OCI-LY1 (cell line): ENCODE results near the gene PASK.

Source experiments
- H2AFZ ChIP-seq: fragments of 200-600 bp; sonication (generic), shearing (Covaris generic); 2 replicates; pipeline ENCODE4 v1.6.0; 2014; ENCODE audit warnings: antibody characterized with exemption, mild to moderate bottlenecking, low read length
- H3F3A ChIP-seq: fragments of 200-600 bp; sonication (generic), shearing (Covaris generic); 2 replicates; pipeline ENCODE4 v1.6.0; 2014; ENCODE audit warnings: mild to moderate bottlenecking, antibody characterized with exemption, low read length, moderate library complexity; ENCODE audit not compliant: insufficient read depth
- H3K27ac ChIP-seq: fragments of 200-600 bp; sonication (generic); 2 replicates; pipeline ENCODE4 v1.5.1; 2014; ENCODE audit warnings: low read length, mixed run types, mild to moderate bottlenecking, low read depth; ENCODE audit not compliant: poor library complexity, severe bottlenecking
- H3K27me3 ChIP-seq: fragments of 200-600 bp; sonication (generic); 2 replicates; pipeline ENCODE4 v1.6.0; 2014; ENCODE audit warnings: antibody characterized with exemption, mild to moderate bottlenecking, low read length, moderate library complexity; ENCODE audit not compliant: insufficient read depth
- H3K36me3 ChIP-seq: fragments of 200-600 bp; sonication (generic); 2 replicates; pipeline ENCODE4 v1.6.1; 2014; ENCODE audit warnings: mild to moderate bottlenecking, antibody characterized with exemption, low read length, moderate library complexity, mixed read lengths; ENCODE audit not compliant: insufficient read depth
- H3K4me1 ChIP-seq: fragments of 200-600 bp; sonication (generic); 2 replicates; pipeline ENCODE4 v1.5.1; 2014; ENCODE audit warnings: mild to moderate bottlenecking, low read length, moderate library complexity; ENCODE audit not compliant: insufficient read depth, severe bottlenecking
- H3K4me2 ChIP-seq: fragments of 200-600 bp; sonication (generic), shearing (Covaris generic); 2 replicates; pipeline ENCODE4 v1.6.1; 2014; ENCODE audit warnings: low read length
- H3K4me3 ChIP-seq: fragments of 200-600 bp; sonication (generic); 2 replicates; pipeline ENCODE4 v1.5.1; 2014; ENCODE audit warnings: low read length, low read depth, mild to moderate bottlenecking, mixed read lengths; ENCODE audit not compliant: poor library complexity, severe bottlenecking
- H3K79me2 ChIP-seq: fragments of 200-600 bp; shearing (Covaris generic); 2 replicates; pipeline ENCODE4 v1.6.1; 2016; ENCODE audit warnings: mixed run types, low read length, mixed read lengths; ENCODE audit not compliant: insufficient read depth
- H3K9ac ChIP-seq: fragments of 200-600 bp; sonication (generic), shearing (Covaris generic); 2 replicates; pipeline ENCODE4 v1.6.1; 2014; ENCODE audit warnings: mild to moderate bottlenecking, low read length, mixed read lengths
- H3K9me2 ChIP-seq: fragments of 200-600 bp; sonication (generic), shearing (Covaris generic); 2 replicates; pipeline ENCODE4 v1.6.1; 2014; ENCODE audit warnings: low read depth, mild to moderate bottlenecking, low read length, mixed read lengths
- H3K9me3 ChIP-seq: fragments of 200-600 bp; shearing (Covaris generic); 2 replicates; pipeline ENCODE4 v1.6.1; 2014; ENCODE audit warnings: low read length, mixed read lengths
- H4K20me1 ChIP-seq: fragments of 200-600 bp; sonication (generic), shearing (Covaris generic); 2 replicates; pipeline ENCODE4 v1.6.0; 2016; ENCODE audit warnings: mild to moderate bottlenecking, low read length; ENCODE audit not compliant: insufficient read depth
- EZH2 ChIP-seq: fragments of 200-600 bp; sonication (generic), shearing (Covaris generic); IDR thresholded peaks from 2 replicates; pipeline ENCODE4 v1.8.0; 2017; ENCODE audit warnings: borderline replicate concordance, mixed run types, mild to moderate bottlenecking, antibody characterized with exemption, low read length, moderate library complexity, mixed read lengths
- TF ChIP-seq, protein P1 (sequence below): fragments of 200-600 bp; sonication (generic), shearing (Covaris generic); IDR thresholded peaks from 2 replicates; pipeline ENCODE4 v1.5.1; 2017; ENCODE audit warnings: mild to moderate bottlenecking, antibody characterized with exemption, low read length, moderate library complexity, mixed read lengths

Gene PASK

DNA sequence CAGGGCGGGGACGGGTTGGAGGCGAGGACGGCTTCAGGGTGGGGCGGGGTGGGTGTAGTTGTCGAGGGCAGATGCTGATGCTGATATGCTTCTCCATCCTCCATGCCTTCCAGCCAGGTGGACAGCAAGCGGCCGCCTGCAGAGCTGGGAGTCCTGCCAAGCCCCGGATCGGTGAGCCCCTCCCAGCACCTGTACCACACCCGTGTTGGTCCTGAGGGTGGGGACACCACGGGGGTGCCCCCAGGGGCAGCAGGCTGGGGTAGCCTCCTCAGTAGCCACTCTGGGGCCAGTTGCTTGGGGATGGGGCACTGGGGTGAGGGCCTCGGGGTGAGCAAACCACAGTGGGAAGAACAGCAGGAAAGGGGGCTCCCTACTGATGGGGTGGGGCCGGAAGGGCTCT is 41.8 kb upstream of the PASK start:
- Histone ChIP-seq H3K36me3 (no peaks in the 10 kb centered on the region), H2AFZ (no peak overlapping the region), H3K4me1 (peaks cover 10% of the 10 kb centered on the region), H3K4me2 (no peak overlapping the region), H3K79me2 (no peaks in the 10 kb centered on the region), H3K9ac (no peak overlapping the region), H3K27me3 (peaks cover 8% of the 10 kb centered on the region; the same call in 1 of the 2 replicates), H3K4me3 (no peak overlapping the region), H3K9me3 (no peaks in the 10 kb centered on the region), H3K27ac (no peak overlapping the region), H4K20me1 (no peaks in the 10 kb centered on the region), H3F3A (no peaks in the 10 kb centered on the region), H3K9me2 (no peaks in the 10 kb centered on the region)
- TF ChIP-seq EZH2, result no peak
- TF ChIP-seq, protein P1, sequence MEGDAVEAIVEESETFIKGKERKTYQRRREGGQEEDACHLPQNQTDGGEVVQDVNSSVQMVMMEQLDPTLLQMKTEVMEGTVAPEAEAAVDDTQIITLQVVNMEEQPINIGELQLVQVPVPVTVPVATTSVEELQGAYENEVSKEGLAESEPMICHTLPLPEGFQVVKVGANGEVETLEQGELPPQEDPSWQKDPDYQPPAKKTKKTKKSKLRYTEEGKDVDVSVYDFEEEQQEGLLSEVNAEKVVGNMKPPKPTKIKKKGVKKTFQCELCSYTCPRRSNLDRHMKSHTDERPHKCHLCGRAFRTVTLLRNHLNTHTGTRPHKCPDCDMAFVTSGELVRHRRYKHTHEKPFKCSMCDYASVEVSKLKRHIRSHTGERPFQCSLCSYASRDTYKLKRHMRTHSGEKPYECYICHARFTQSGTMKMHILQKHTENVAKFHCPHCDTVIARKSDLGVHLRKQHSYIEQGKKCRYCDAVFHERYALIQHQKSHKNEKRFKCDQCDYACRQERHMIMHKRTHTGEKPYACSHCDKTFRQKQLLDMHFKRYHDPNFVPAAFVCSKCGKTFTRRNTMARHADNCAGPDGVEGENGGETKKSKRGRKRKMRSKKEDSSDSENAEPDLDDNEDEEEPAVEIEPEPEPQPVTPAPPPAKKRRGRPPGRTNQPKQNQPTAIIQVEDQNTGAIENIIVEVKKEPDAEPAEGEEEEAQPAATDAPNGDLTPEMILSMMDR, result no peak

DNA sequence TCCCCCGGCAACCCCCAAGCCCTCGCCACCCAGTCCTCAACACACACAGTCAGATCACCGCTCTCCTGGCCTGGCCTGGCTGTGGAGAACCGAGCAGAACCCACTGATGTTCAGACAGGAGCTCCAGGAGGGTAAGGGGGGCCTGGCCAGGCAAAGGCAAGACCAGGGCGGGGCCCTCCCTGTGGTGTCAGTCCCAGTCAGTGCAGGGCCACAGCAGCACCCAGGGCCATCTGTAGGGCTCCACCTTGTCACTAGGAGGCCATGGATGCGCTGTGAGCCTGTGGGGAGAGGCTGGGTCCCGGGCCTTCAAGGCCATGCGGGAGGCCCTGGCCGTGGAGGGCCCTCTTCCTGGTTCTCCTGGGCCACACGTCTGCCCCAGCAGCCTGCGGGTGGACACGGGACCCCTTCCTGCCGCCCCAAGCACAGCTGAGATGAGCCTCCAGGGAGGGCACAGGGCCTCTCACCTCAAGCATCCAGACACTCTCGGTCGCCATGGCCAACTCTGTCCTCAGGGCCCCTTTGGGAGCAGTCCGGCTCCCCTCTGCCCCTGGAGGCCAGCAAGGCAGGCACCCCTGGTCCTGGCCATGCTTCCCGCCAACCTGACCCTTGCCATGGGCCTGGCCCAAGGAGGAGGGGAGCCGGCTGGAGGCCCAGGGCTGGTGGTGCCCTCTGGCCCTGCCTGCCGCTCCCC is 41.2 kb upstream of the PASK start:
- Histone ChIP-seq H3K9me2 (no peaks in the 10 kb centered on the region), H3K4me2 (no peak overlapping the region), H3K27ac (no peak overlapping the region), H3K27me3 (peaks cover 8% of the 10 kb centered on the region; the same call in 1 of the 2 replicates), H2AFZ (no peak overlapping the region), H4K20me1 (no peaks in the 10 kb centered on the region), H3K4me3 (no peak overlapping the region), H3K9me3 (no peaks in the 10 kb centered on the region), H3F3A (no peaks in the 10 kb centered on the region), H3K9ac (no peak overlapping the region), H3K36me3 (no peaks in the 10 kb centered on the region), H3K4me1 (peaks cover 10% of the 10 kb centered on the region), H3K79me2 (no peaks in the 10 kb centered on the region)
- TF ChIP-seq, protein P1, result no peak
- TF ChIP-seq EZH2, result no peak

DNA sequence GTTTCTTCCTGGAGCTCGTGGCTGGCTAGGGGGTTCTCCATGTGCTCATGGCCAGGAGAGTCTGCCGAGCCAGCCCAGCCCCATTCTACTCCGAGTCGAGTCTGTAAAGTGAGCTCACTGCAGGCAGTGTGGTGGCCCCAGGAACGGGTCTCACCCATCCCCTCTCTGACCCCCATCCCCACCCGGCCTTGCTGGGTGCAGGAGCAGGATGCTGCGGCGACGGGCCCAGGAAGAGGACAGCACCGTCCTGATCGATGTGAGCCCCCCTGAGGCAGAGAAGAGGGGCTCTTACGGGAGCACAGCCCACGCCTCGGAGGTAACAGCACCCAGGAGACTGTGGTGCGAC is 40.6 kb upstream of the PASK start:
- Histone ChIP-seq H3K79me2 (no peaks in the 10 kb centered on the region), H2AFZ (no peak overlapping the region), H3F3A (no peaks in the 10 kb centered on the region), H3K9me3 (no peaks in the 10 kb centered on the region), H4K20me1 (no peaks in the 10 kb centered on the region), H3K9ac (no peak overlapping the region), H3K4me3 (no peak overlapping the region), H3K27ac (no peak overlapping the region), H3K4me2 (no peak overlapping the region), H3K9me2 (no peaks in the 10 kb centered on the region), H3K4me1 (peaks cover 10% of the 10 kb centered on the region), H3K27me3 (peaks cover 8% of the 10 kb centered on the region; the same call in 1 of the 2 replicates), H3K36me3 (no peaks in the 10 kb centered on the region)
- TF ChIP-seq EZH2, result no peak
- TF ChIP-seq, protein P1, result no peak
